ENCODE measurements around the gene DUOX1. TPM values are rescaled to one million over a fixed set of nuclear protein-coding genes. Genes with fewer than 3 reads are reported as not detected.

The DUOX1 gene
- polyA plus RNA-seq, 1 of the 3 experiments (the other 2 are of a cell fraction), result not detected

DNA sequence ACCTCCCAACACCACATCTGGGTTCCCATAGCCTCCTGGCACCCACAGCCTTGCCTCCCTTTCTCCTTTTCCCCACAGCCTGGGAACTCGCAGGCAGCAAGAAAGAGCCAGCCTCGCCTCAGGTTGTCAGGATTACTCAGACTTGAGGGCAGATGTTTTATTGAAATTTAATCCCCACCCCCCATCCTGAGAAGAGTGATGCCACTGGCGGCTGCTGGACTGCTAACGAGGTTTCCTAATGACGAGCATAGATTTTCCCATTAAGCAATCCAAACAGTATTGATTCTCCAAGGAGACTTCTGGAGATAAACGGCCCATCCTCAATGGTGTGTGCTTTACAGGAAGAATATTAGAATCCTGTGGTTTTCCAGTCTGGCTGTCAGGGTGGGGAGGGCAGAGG is 44.3 kb downstream of the DUOX1 start:
- no peaks in the 10 kb centered on the region for H3K9me3 ChIP-seq
- TF ChIP-seq NFIC (IDR thresholded peaks at IDR 0.05; ENCODE audit: borderline replicate concordance) (no peak), FOXJ3 (CRISPR knock-in tag; IDR thresholded peaks at IDR 0.05) (no peak), TAF1 (IDR thresholded peaks at IDR 0.05; ENCODE audit: borderline replicate concordance, low read depth, low read length) (no peak), TCF12 (IDR thresholded peaks at IDR 0.05) (no peak), GABPA (IDR thresholded peaks at IDR 0.05; ENCODE audit: low read depth) (no peak), EZH2phosphoT487 (IDR thresholded peaks at IDR 0.05; ENCODE audit: borderline replicate concordance, low read depth) (no peak), MEF2A (IDR thresholded peaks at IDR 0.05; ENCODE audit: borderline replicate concordance, low read depth) (no peak), ELF1 (IDR thresholded peaks at IDR 0.05) (no peak)
- TF ChIP-seq, protein P1, sequence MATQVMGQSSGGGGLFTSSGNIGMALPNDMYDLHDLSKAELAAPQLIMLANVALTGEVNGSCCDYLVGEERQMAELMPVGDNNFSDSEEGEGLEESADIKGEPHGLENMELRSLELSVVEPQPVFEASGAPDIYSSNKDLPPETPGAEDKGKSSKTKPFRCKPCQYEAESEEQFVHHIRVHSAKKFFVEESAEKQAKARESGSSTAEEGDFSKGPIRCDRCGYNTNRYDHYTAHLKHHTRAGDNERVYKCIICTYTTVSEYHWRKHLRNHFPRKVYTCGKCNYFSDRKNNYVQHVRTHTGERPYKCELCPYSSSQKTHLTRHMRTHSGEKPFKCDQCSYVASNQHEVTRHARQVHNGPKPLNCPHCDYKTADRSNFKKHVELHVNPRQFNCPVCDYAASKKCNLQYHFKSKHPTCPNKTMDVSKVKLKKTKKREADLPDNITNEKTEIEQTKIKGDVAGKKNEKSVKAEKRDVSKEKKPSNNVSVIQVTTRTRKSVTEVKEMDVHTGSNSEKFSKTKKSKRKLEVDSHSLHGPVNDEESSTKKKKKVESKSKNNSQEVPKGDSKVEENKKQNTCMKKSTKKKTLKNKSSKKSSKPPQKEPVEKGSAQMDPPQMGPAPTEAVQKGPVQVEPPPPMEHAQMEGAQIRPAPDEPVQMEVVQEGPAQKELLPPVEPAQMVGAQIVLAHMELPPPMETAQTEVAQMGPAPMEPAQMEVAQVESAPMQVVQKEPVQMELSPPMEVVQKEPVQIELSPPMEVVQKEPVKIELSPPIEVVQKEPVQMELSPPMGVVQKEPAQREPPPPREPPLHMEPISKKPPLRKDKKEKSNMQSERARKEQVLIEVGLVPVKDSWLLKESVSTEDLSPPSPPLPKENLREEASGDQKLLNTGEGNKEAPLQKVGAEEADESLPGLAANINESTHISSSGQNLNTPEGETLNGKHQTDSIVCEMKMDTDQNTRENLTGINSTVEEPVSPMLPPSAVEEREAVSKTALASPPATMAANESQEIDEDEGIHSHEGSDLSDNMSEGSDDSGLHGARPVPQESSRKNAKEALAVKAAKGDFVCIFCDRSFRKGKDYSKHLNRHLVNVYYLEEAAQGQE (IDR thresholded peaks at IDR 0.05; ENCODE audit: low read depth, low read length), result no peak
- TF ChIP-seq, protein P2, sequence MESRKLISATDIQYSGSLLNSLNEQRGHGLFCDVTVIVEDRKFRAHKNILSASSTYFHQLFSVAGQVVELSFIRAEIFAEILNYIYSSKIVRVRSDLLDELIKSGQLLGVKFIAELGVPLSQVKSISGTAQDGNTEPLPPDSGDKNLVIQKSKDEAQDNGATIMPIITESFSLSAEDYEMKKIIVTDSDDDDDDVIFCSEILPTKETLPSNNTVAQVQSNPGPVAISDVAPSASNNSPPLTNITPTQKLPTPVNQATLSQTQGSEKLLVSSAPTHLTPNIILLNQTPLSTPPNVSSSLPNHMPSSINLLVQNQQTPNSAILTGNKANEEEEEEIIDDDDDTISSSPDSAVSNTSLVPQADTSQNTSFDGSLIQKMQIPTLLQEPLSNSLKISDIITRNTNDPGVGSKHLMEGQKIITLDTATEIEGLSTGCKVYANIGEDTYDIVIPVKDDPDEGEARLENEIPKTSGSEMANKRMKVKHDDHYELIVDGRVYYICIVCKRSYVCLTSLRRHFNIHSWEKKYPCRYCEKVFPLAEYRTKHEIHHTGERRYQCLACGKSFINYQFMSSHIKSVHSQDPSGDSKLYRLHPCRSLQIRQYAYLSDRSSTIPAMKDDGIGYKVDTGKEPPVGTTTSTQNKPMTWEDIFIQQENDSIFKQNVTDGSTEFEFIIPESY (IDR thresholded peaks at IDR 0.05; ENCODE audit: borderline replicate concordance, low read depth), result no peak
- TF ChIP-seq, protein P3, sequence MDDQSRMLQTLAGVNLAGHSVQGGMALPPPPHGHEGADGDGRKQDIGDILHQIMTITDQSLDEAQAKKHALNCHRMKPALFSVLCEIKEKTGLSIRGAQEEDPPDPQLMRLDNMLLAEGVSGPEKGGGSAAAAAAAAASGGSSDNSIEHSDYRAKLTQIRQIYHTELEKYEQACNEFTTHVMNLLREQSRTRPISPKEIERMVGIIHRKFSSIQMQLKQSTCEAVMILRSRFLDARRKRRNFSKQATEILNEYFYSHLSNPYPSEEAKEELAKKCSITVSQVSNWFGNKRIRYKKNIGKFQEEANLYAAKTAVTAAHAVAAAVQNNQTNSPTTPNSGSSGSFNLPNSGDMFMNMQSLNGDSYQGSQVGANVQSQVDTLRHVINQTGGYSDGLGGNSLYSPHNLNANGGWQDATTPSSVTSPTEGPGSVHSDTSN (IDR thresholded peaks at IDR 0.05), result no peak
- no peaks in the 10 kb centered on the region for H3K79me2 ChIP-seq (ENCODE audit: insufficient read depth)
- H3K36me3 ChIP-seq (replicated peaks in 1 of 2; ENCODE audit: control insufficient read depth in 1 of 2, insufficient read depth in 2 of 2, low read length in 1 of 2), result peaks cover 0 to 6% of the 10 kb centered on the region in 2 experiments
- no peaks in the 10 kb centered on the region for H3F3A ChIP-seq (replicated peaks; ENCODE audit: insufficient read depth)
- H3K27ac ChIP-seq (ENCODE audit: low read depth in 2 of 2, low read length in 1 of 2), result no peak overlapping the region
- no peak overlapping the region for H3K4me3 ChIP-seq (ENCODE audit: low read depth in 2 of 2, low read length in 1 of 2)
- no peak for DNase-seq
- H3K27me3 ChIP-seq (ENCODE audit: insufficient read depth), result no peaks in the 10 kb centered on the region
- H3K4me1 ChIP-seq (ENCODE audit: control insufficient read depth in 1 of 2, insufficient read depth in 2 of 2, low read depth in 1 of 2, low read length in 1 of 2), result peaks cover 0 to 42% of the 10 kb centered on the region in 2 experiments; a peak in 2 of 4 replicates
- no peaks in the 10 kb centered on the region for H4K20me1 ChIP-seq (ENCODE audit: insufficient read depth)
- ChIA-PET POLR2A (interaction anchor here (2.1 kb wide), 1 partner anchor 14 kb away, joined by 6 read pairs; the partner anchor contains the start of gene SHF), CTCF (no interaction called here)
- no peaks in the 10 kb centered on the region for H3K9me2 ChIP-seq
- H3K4me2 ChIP-seq, result no peak overlapping the region
- 85% methylated on average over 6 of the region's 6 CpGs for WGBS (ENCODE audit: low lambda C conversion rate)
- H2AFZ ChIP-seq (ENCODE audit: low read depth), result no peak overlapping the region
- no peak overlapping the region for H3K9ac ChIP-seq
